GM10248 (cell line): ENCODE data around the gene MED13.

ENCODE experiments used
- CTCF ChIA-PET: fragments of 300-600 bp; sonication (Branson Sonifier 250); formaldehyde crosslinking; extraction: SDS; loops from one replicate; lab custom pipeline; 2021; ENCODE audit warnings: antibody characterized with exemption; lab: Yijun Ruan, JAX
- POLR2A ChIA-PET: fragments of 350-650 bp; sonication (Branson Sonifier 250); formaldehyde crosslinking; extraction: SDS; loops from one replicate; lab custom pipeline; 2020; ENCODE audit warnings: antibody characterized with exemption; lab: Yijun Ruan, JAX
- DNase-seq: peaks from one replicate; pipeline ENCODE4 v3.0.0; 2012; ENCODE audit errors: extremely low spot score
- TF ChIP-seq, protein P1 (sequence below): IDR thresholded peaks from 2 replicates; pipeline ENCODE4 v1.5.1; 2012; ENCODE audit warnings: mild to moderate bottlenecking, low read depth; ENCODE audit errors: extremely low read depth, missing control alignments, control extremely low read depth

MED13 gene

DNA sequence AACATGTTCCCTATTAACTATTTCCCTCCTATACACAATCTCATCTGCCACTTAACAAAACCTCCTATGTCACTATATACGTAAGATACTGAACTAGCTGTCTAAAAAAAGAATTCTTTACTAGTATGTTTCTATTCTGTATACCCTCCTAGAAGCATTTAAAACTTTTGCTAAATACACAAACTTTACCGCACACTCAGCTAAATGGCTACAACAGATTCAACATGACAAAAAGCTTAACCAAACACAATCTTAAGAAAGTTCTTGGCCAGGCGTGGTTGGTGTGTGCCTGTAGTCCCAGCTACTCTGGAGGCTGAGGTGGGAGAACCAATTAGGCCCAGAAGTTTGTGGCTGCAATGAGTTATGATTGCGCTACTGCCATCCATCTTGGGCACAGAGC is 20.0 kb downstream of the MED13 start:
- CTCF ChIA-PET: interaction anchor here (0.9 to 3.6 kb wide), 3 partner anchors 15 to 21 kb away, joined by 3 to 10 read pairs (median 4); no protein-coding TSS in a partner anchor
- DNase-seq: no peak
- POLR2A ChIA-PET: no interaction called here

GRCh38 chr17:62043602-62044001 is 21.5 kb downstream of the MED13 start:
- POLR2A ChIA-PET: interaction anchor here (0.6 kb wide), 1 partner anchor 18 kb away, joined by 3 read pairs; no protein-coding TSS in a partner anchor

More for the DNA sequence above, 20.0 kb downstream of the MED13 start:
- TF ChIP-seq, protein P1, sequence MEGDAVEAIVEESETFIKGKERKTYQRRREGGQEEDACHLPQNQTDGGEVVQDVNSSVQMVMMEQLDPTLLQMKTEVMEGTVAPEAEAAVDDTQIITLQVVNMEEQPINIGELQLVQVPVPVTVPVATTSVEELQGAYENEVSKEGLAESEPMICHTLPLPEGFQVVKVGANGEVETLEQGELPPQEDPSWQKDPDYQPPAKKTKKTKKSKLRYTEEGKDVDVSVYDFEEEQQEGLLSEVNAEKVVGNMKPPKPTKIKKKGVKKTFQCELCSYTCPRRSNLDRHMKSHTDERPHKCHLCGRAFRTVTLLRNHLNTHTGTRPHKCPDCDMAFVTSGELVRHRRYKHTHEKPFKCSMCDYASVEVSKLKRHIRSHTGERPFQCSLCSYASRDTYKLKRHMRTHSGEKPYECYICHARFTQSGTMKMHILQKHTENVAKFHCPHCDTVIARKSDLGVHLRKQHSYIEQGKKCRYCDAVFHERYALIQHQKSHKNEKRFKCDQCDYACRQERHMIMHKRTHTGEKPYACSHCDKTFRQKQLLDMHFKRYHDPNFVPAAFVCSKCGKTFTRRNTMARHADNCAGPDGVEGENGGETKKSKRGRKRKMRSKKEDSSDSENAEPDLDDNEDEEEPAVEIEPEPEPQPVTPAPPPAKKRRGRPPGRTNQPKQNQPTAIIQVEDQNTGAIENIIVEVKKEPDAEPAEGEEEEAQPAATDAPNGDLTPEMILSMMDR: no peak

GRCh38 chr17:62043140-62043539 is 21.9 kb downstream of the MED13 start:
- no peak for DNase-seq
- ChIA-PET CTCF (interaction anchor here (1.1 to 1.3 kb wide), 2 partner anchors 23 to 67 kb away, joined by 3 read pairs; no protein-coding TSS in a partner anchor), POLR2A (no interaction called here)
- TF ChIP-seq, protein P1: no peak

More at GRCh38 chr17:62043602-62044001, 21.5 kb downstream of the MED13 start:
- DNase-seq: no peak
- CTCF ChIA-PET: interaction anchor here (1.1 to 1.3 kb wide), 2 partner anchors 23 to 66 kb away, joined by 3 read pairs; no protein-coding TSS in a partner anchor
- TF ChIP-seq, protein P1: no peak

GRCh38 chr17:62038248-62038647 is 26.8 kb downstream of the MED13 start:
- no peak for DNase-seq
- CTCF ChIA-PET: interaction anchor here (1.1 to 1.5 kb wide), 3 partner anchors 14 to 72 kb away, joined by 3 to 6 read pairs (median 3); no protein-coding TSS in a partner anchor
- POLR2A ChIA-PET: interaction anchor here (0.6 kb wide), 1 partner anchor 18 kb away, joined by 3 read pairs; no protein-coding TSS in a partner anchor
- TF ChIP-seq, protein P1: no peak

DNA sequence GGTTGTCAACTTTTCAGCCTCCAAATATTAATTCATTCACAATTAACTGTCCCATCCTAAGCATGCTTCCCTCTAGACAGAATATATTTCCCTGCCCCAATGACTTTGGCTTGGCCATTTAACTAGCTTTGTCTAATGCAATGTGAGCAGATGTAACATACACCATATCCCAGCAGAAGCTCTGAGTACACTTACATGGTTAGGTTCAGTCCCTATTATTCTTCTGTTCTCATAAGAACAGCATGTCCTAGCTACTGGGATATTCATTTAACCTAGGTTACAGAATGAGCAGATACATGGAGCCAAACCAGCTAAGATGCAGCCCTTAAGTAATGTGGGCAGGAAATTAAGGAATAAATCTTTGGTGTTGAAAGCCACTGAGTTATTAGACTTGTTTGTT is 31.8 kb downstream of the MED13 start:
- ChIA-PET CTCF (interaction anchor here (1.0 to 3.9 kb wide), 3 partner anchors 10 to 26 kb away, joined by 3 to 12 read pairs (median 4); no protein-coding TSS in a partner anchor), POLR2A (no interaction called here)
- DNase-seq: no peak
- TF ChIP-seq, protein P1: no peak

DNA sequence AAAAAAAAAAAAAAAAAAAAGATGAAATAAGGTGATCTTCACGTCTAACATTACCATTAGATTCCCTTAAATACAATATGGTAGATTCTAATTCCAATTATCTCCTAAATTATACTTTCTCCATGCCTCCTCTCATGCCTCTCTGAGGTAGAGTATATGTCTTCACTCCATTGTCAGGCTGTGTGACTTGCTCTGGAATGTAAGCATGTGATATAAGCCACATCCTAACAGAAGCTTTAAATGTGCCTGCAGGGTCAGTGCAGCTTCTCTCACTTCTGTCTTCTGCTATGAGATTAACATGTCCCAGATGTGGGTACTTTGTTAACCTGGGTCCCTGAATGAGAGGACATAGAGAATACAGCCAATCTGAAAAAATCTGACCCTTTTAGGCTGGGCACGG is 32.6 kb downstream of the MED13 start:
- CTCF ChIA-PET: interaction anchor here (3.9 kb wide), 1 partner anchor 9 kb away, joined by 12 read pairs; no protein-coding TSS in a partner anchor
- POLR2A ChIA-PET: no interaction called here
- DNase-seq: no peak
- TF ChIP-seq, protein P1: no peak
